IMR-90 (cell line): ENCODE results near the gene ACACA. TPM values are rescaled to one million over a fixed set of nuclear protein-coding genes. Genes with fewer than 3 reads are reported as not detected.

ENCODE experiments used
- ATAC-seq: fragments of 200-7000 bp; cut with Tn5 transposase; 2 replicates; pipeline ENCODE4 v1.9.1; 2020; ENCODE audit warnings: low read depth, mild to moderate bottlenecking, moderate library complexity
- BruUV-seq: library from RNA; stranded (reverse); fragments of 400-500 nt; replicated peaks from 2 replicates; lab custom pipeline; 2021; lab: Mats Ljungman, UMichigan
- CTCF ChIA-PET: fragments of 300-600 bp; formaldehyde crosslinking; extraction: SDS; loops from one replicate; lab custom pipeline; 2021; ENCODE audit warnings: antibody characterized with exemption; lab: Yijun Ruan, JAX
- POLR2A ChIA-PET: fragments of 300-600 bp; sonication (Branson Sonifier 250); formaldehyde crosslinking; loops from one replicate; lab custom pipeline; 2022; ENCODE audit warnings: antibody characterized with exemption; ENCODE audit not compliant: unreplicated experiment; lab: Charles Lee
- DNase-seq: peaks from one replicate; pipeline ENCODE4 v3.0.0; 2013
- H2AFZ ChIP-seq: replicated peaks from 2 replicates; pipeline ENCODE3; 2013; ENCODE audit warnings: low read length, mild to moderate bottlenecking; ENCODE audit not compliant: poor library complexity
- H2AK5ac ChIP-seq: 2 replicates; pipeline ENCODE4 v1.6.1; 2013; ENCODE audit warnings: low read depth, low read length, inconsistent platforms
- H2AK9ac ChIP-seq: replicated peaks from 2 replicates; pipeline ENCODE3; 2013; ENCODE audit warnings: mild to moderate bottlenecking, low read depth, low read length, moderate library complexity; ENCODE audit not compliant: poor library complexity
- H2BK120ac ChIP-seq: 2 replicates; pipeline ENCODE4 v1.6.1; 2013; ENCODE audit warnings: low read depth, low read length, inconsistent platforms
- H2BK15ac ChIP-seq: 3 replicates; pipeline ENCODE4 v1.6.1; 2013; ENCODE audit warnings: low read depth, low read length, inconsistent platforms
- H2BK20ac ChIP-seq: 2 replicates; pipeline ENCODE4 v1.6.1; 2013; ENCODE audit warnings: low read depth, mild to moderate bottlenecking, inconsistent platforms, low read length, moderate library complexity
- H2BK5ac ChIP-seq: 2 replicates; pipeline ENCODE4 v1.6.1; 2013; ENCODE audit warnings: mild to moderate bottlenecking, low read depth, low read length, inconsistent platforms; ENCODE audit not compliant: poor library complexity, severe bottlenecking
- H3K14ac ChIP-seq: replicated peaks from 2 replicates; pipeline ENCODE4 v1.6.1; 2013; ENCODE audit warnings: low read depth, low read length, inconsistent platforms
- H3K18ac ChIP-seq: 2 replicates; pipeline ENCODE4 v1.6.1; 2013; ENCODE audit warnings: low read depth, low read length, control low read depth
- H3K23ac ChIP-seq: 2 replicates; pipeline ENCODE4 v1.6.1; 2013; ENCODE audit warnings: low read depth, low read length, inconsistent platforms
- H3K27ac ChIP-seq: 2 replicates; pipeline ENCODE4 v1.5.1; 2013; ENCODE audit warnings: mild to moderate bottlenecking, control low read depth, low read length; ENCODE audit not compliant: insufficient read depth
- H3K27me3 ChIP-seq: 2 replicates; pipeline ENCODE4 v1.6.1; 2013; ENCODE audit warnings: low read length; ENCODE audit not compliant: control insufficient read depth, insufficient read depth
- H3K36me3 ChIP-seq: 2 replicates; pipeline ENCODE4 v1.6.1; 2013; ENCODE audit warnings: low read length, mixed read lengths; ENCODE audit not compliant: control insufficient read depth, insufficient read depth
- H3K4ac ChIP-seq: 2 replicates; pipeline ENCODE4 v1.6.1; 2013; ENCODE audit warnings: low read depth, low read length, inconsistent platforms
- H3K4me1 ChIP-seq: 2 replicates; pipeline ENCODE4 v1.6.1; 2013; ENCODE audit warnings: low read length, mixed read lengths; ENCODE audit not compliant: control insufficient read depth, insufficient read depth
- H3K4me2 ChIP-seq: 2 replicates; pipeline ENCODE4 v1.6.1; 2013; ENCODE audit warnings: low read depth, mild to moderate bottlenecking, control low read depth, low read length, moderate library complexity
- H3K4me3 ChIP-seq: 2 replicates; pipeline ENCODE4 v1.5.1; 2013; ENCODE audit warnings: low read depth, mild to moderate bottlenecking, control low read depth, low read length, moderate library complexity; ENCODE audit not compliant: insufficient read depth
- H3K56ac ChIP-seq: 2 replicates; pipeline ENCODE4 v1.6.1; 2013; ENCODE audit warnings: low read length, inconsistent platforms; ENCODE audit not compliant: insufficient read depth; ENCODE audit errors: extremely low read depth
- H3K79me1 ChIP-seq, 2 experiments: 2 replicates each; pipeline ENCODE4 v1.6.1; 2013; ENCODE audit warnings: low read length in 2 of 2, inconsistent platforms in 1 of 2, low read depth in 1 of 2
- H3K9ac ChIP-seq: 2 replicates; pipeline ENCODE4 v1.6.1; 2013; ENCODE audit warnings: low read depth, low read length, control low read depth
- H3K9me1 ChIP-seq: 2 replicates; pipeline ENCODE4 v1.6.1; 2013; ENCODE audit warnings: low read length, inconsistent platforms; ENCODE audit not compliant: insufficient read depth
- H3K9me3 ChIP-seq: 2 replicates; pipeline ENCODE4 v1.6.1; 2013; ENCODE audit warnings: low read length; ENCODE audit not compliant: control insufficient read depth, insufficient read depth
- H4K20me1 ChIP-seq: 2 replicates; pipeline ENCODE4 v1.6.1; 2013; ENCODE audit warnings: low read length, inconsistent platforms; ENCODE audit not compliant: insufficient read depth
- H4K5ac ChIP-seq: 2 replicates; pipeline ENCODE4 v1.6.1; 2013; ENCODE audit warnings: mild to moderate bottlenecking, low read depth, low read length, control low read depth
- H4K8ac ChIP-seq, 2 experiments: 2 replicates each; pipeline ENCODE4 v1.6.1; 2013; ENCODE audit warnings: low read depth in 2 of 2, low read length in 2 of 2, control low read depth in 1 of 2, inconsistent platforms in 1 of 2
- H4K91ac ChIP-seq: 2 replicates; pipeline ENCODE4 v1.6.1; 2013; ENCODE audit warnings: low read depth, low read length, inconsistent platforms; ENCODE audit not compliant: insufficient read depth
- CHD1 ChIP-seq: IDR thresholded peaks from 2 replicates; pipeline ENCODE4 v1.6.1; 2012; ENCODE audit warnings: low read depth, low read length, improper control_type of control experiment
- MAZ ChIP-seq: IDR thresholded peaks from 2 replicates; pipeline ENCODE4 v1.6.1; 2012; ENCODE audit warnings: low read depth, mild to moderate bottlenecking, low read length, improper control_type of control experiment, moderate library complexity, borderline replicate concordance
- MXI1 ChIP-seq: IDR thresholded peaks from 2 replicates; pipeline ENCODE4 v1.6.1; 2012; ENCODE audit warnings: low read depth, mild to moderate bottlenecking, low read length, moderate library complexity, borderline replicate concordance
- NFE2L2 ChIP-seq: fragments of 150-350 bp; IDR thresholded peaks from 2 replicates; pipeline ENCODE4 v1.6.1; 2016; ENCODE audit warnings: low read depth, mild to moderate bottlenecking, low read length
- POLR2A ChIP-seq: IDR thresholded peaks from 2 replicates; pipeline ENCODE4 v1.6.1; 2012; ENCODE audit warnings: mild to moderate bottlenecking, low read depth, low read length
- RCOR1 ChIP-seq: IDR thresholded peaks from 2 replicates; pipeline ENCODE4 v1.6.1; 2012; ENCODE audit warnings: mild to moderate bottlenecking, low read length, improper control_type of control experiment; ENCODE audit not compliant: insufficient replicate concordance
- RFX5 ChIP-seq: IDR thresholded peaks from 2 replicates; pipeline ENCODE4 v1.8.0; 2012; ENCODE audit warnings: low read depth, mild to moderate bottlenecking, low read length, moderate library complexity
- WGBS, 2 experiments: methylation state at CpG; one replicate each; pipeline versions ENCODE4 v1.1.5 to v1.1.7; 2013; ENCODE audit warnings: missing lambda C conversion rate in 2 of 2; ENCODE audit not compliant: insufficient read length in 1 of 2; ENCODE audit errors: extremely low coverage in 2 of 2; 5-methylcytosine and 5-hydroxymethylcytosine counted together
- dilution Hi-C: fragments of 300-500 bp; cut with HindIII; formaldehyde crosslinking; loops from one replicate; pipeline ENCODE4 v1.14.3; 2018; ENCODE audit warnings: low sequenced_read_pairs; ENCODE audit not compliant: unreplicated experiment
- in situ Hi-C: fragments of 300-500 bp; cut with MboI; formaldehyde crosslinking; loops from 3 replicates; pipeline ENCODE4 v1.14.3; 2019; ENCODE audit warnings: low sequenced_read_pairs, inconsistent platforms, mixed read lengths
- intact Hi-C: fragments of 100-400 bp; cut with micrococcal nuclease; formaldehyde crosslinking; loops from 2 replicates; pipeline ENCODE4 v1.10.0; 2022
- polyA plus RNA-seq, 3 experiments: library from polyadenylated mRNA; depleted of rRNA; stranded (reverse); fragments of >200 nt; gene quantifications; 2 replicates each; pipeline ENCODE4 v1.2.3, GENCODE V29; 2012; ENCODE audit warnings: low replicate concordance in 1 of 3
- total RNA-seq: library from RNA; depleted of rRNA; stranded (reverse); fragments of >200 nt; gene quantifications from 2 replicates; pipeline ENCODE4 v1.2.3, GENCODE V29; 2012
- TF ChIP-seq, protein P1 (sequence below): conservative IDR thresholded peaks from 2 replicates; pipeline ENCODE4 v1.5.1; 2012; ENCODE audit warnings: mild to moderate bottlenecking, low read depth, low read length, improper control_type of control experiment

Gene ACACA
- total and polyA plus RNA-seq, 2 of the 4 experiments (the other 2 are of a cell fraction): 21.3 to 39.1 TPM

DNA sequence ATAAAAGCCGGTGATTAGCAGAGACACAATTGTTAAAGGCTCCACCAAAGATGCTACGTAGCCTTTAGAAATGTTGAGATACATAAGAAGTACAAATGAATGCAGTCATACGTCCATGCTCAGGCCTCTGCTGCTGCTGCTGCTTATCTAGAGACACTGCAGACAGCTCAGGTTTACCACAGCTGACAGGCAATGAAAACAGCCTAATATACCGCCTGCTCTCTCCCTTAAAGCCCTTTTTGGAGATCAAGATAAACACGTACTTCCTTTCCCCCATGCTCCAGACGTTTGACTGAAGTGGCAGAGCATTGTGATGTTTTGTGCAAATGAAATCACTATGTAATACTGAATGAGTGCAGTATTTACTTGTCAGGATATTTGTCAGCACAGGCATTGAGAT is 272.6 kb downstream of the ACACA start:
- Histone ChIP-seq H4K91ac (no peak overlapping the region), H3K79me1 (no peaks in the 10 kb centered on the region), H2BK20ac (no peak overlapping the region), H4K8ac (no peak overlapping the region), H3K9me1 (no peaks in the 10 kb centered on the region), H4K5ac (no peak overlapping the region), H2AK9ac (no peak overlapping the region), H3K9me3 (no peaks in the 10 kb centered on the region), H2BK5ac (no peak overlapping the region), H4K20me1 (no peaks in the 10 kb centered on the region), H3K4me3 (no peak overlapping the region), H3K4me2 (no peak overlapping the region), H3K27me3 (no peaks in the 10 kb centered on the region), H2AK5ac (no peak overlapping the region), H3K18ac (no peak overlapping the region), H3K23ac (no peak overlapping the region), H2BK120ac (no peak overlapping the region), H3K4ac (no peak overlapping the region), H3K4me1 (peaks cover 2% of the 10 kb centered on the region; the same call in 1 of the 2 replicates), H3K36me3 (peaks cover 8% of the 10 kb centered on the region), H2AFZ (no peak overlapping the region), H2BK15ac (no peak overlapping the region), H3K9ac (no peak overlapping the region), H3K27ac (no peak overlapping the region), H3K14ac (no peak overlapping the region), H3K56ac (no peak overlapping the region)
- TF ChIP-seq MAZ (no peak), CHD1 (no peak), NFE2L2 (no peak), RFX5 (no peak), MXI1 (no peak), POLR2A (no peak), RCOR1 (no peak)
- TF ChIP-seq, protein P1, sequence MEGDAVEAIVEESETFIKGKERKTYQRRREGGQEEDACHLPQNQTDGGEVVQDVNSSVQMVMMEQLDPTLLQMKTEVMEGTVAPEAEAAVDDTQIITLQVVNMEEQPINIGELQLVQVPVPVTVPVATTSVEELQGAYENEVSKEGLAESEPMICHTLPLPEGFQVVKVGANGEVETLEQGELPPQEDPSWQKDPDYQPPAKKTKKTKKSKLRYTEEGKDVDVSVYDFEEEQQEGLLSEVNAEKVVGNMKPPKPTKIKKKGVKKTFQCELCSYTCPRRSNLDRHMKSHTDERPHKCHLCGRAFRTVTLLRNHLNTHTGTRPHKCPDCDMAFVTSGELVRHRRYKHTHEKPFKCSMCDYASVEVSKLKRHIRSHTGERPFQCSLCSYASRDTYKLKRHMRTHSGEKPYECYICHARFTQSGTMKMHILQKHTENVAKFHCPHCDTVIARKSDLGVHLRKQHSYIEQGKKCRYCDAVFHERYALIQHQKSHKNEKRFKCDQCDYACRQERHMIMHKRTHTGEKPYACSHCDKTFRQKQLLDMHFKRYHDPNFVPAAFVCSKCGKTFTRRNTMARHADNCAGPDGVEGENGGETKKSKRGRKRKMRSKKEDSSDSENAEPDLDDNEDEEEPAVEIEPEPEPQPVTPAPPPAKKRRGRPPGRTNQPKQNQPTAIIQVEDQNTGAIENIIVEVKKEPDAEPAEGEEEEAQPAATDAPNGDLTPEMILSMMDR: no peak
- ATAC-seq: peak; percentile 24; the same call in 1 of the 2 replicates
- dilution Hi-C loops: no loop called here
- WGBS, 2 experiments: 50% methylated on average over 1 of the region's 6 CpGs; no CpG with 5 or more reads in 1 of the 2 experiments
- POLR2A ChIA-PET: no interaction called here
- peak; percentile 10 for DNase-seq
- intact Hi-C loops: no loop called here
- in situ Hi-C loops: no loop called here
- BruUV-seq: no TSS peak
- CTCF ChIA-PET: no interaction called here
